HepG2 (cell line): ENCODE data around the gene UVSSA. TPM values are rescaled to one million over a fixed set of nuclear protein-coding genes. Genes with fewer than 3 reads are reported as not detected.
A peak's percentile ranks its signal among the peaks of the same experiment; 100 is the strongest.
"Not testable (repeated sequence)": the region's sequence is repeated elsewhere in the genome, so short reads cannot be mapped to it uniquely, and the experiment has no call there.

ENCODE experiments used
- ATAC-seq: fragments of 200-7000 bp; cut with Tn5 transposase; 3 replicates; pipeline ENCODE4 v1.9.1; 2020; ENCODE audit warnings: mild to moderate bottlenecking, moderate library complexity
- BruUV-seq: library from RNA; stranded (reverse); fragments of 400-500 nt; replicated peaks from 2 replicates; lab custom pipeline; 2021; lab: Mats Ljungman, UMichigan
- CTCF ChIA-PET: fragments of 300-600 bp; formaldehyde crosslinking; extraction: SDS; loops from one replicate; lab custom pipeline; 2021; ENCODE audit warnings: low total read pairs, inconsistent platforms, low intra/inter-chr PET ratio; lab: Yijun Ruan, JAX
- POLR2A ChIA-PET: fragments of 350-600 bp; sonication (Branson Sonifier 250); formaldehyde crosslinking; loops from one replicate; lab custom pipeline; 2020; ENCODE audit warnings: antibody characterized with exemption, inconsistent platforms; lab: Yijun Ruan, JAX
- DNase-seq: peaks from one replicate; pipeline ENCODE4 v3.0.0-alpha.2; 2015; ENCODE audit warnings: low spot score
- FAIRE-seq: peaks from 3 replicates; lab custom pipeline; 2011; peaks lifted over from hg19 to GRCh38; lab: Jason Lieb, UNC
- H2AFZ ChIP-seq: one replicate; pipeline ENCODE4 v1.6.1; 2011; ENCODE audit warnings: low read length, inconsistent platforms
- H3K27ac ChIP-seq: fragments of 300-600 bp; 3 replicates; pipeline ENCODE4 v1.8.0; 2011; ENCODE audit warnings: mixed run types, mild to moderate bottlenecking, mixed read lengths, low read length, inconsistent platforms; ENCODE audit not compliant: insufficient read depth; ENCODE audit errors: extremely low read length
- H3K27me3 ChIP-seq, 2 experiments: fragments of 200-600 bp in 1 of 2; 2 replicates in 1 of 2; 3 replicates in 1 of 2; pipeline versions ENCODE4 v1.6.0 to v1.8.0; 2011; ENCODE audit warnings: low read length in 2 of 2, mild to moderate bottlenecking in 2 of 2, moderate library complexity in 2 of 2, inconsistent platforms in 1 of 2; ENCODE audit not compliant: insufficient read depth in 2 of 2, control insufficient read depth in 1 of 2
- H3K36me3 ChIP-seq, 2 experiments: fragments of 200-600 bp in 1 of 2; replicated peaks in 1 of 2; 2 replicates in 1 of 2; 3 replicates in 1 of 2; pipeline versions ENCODE4 v1.5.1 to v1.8.0; 2011; ENCODE audit warnings: low read length in 2 of 2, inconsistent platforms in 1 of 2; ENCODE audit not compliant: insufficient read depth in 2 of 2, control insufficient read depth in 1 of 2
- H3K4me1 ChIP-seq: 2 replicates; pipeline ENCODE4 v1.5.1; 2012; ENCODE audit warnings: low read length, inconsistent platforms; ENCODE audit not compliant: insufficient read depth
- H3K4me2 ChIP-seq: 2 replicates; pipeline ENCODE4 v1.6.0; 2011; ENCODE audit warnings: low read depth, low read length, inconsistent platforms
- H3K4me3 ChIP-seq, 3 experiments: fragments of 200-600 bp in 1 of 3; sonication (generic), shearing (Covaris generic) in 1 of 3; replicated peaks in 1 of 3; 2 replicates each; pipeline ENCODE4 v1.5.1; 2011 to 2016; ENCODE audit warnings: low read length in 3 of 3, inconsistent platforms in 2 of 3, low read depth in 2 of 3, mild to moderate bottlenecking in 2 of 3, control low read depth in 1 of 3, mixed read lengths in 1 of 3; ENCODE audit not compliant: insufficient read depth in 1 of 3
- H3K79me2 ChIP-seq: one replicate; pipeline ENCODE4 v1.6.1; 2011; ENCODE audit warnings: low read length, inconsistent platforms; ENCODE audit not compliant: insufficient read depth
- H3K9ac ChIP-seq: 2 replicates; pipeline ENCODE4 v1.6.0; 2011; ENCODE audit warnings: mild to moderate bottlenecking, low read depth, low read length, inconsistent platforms; ENCODE audit not compliant: insufficient read depth
- H3K9me3 ChIP-seq: 2 replicates; pipeline ENCODE4 v1.5.1; 2012; ENCODE audit warnings: mild to moderate bottlenecking, low read length
- H4K20me1 ChIP-seq: 2 replicates; pipeline ENCODE4 v1.6.0; 2011; ENCODE audit warnings: inconsistent platforms, mild to moderate bottlenecking, low read length, moderate library complexity; ENCODE audit not compliant: insufficient read depth
- HNRNPL ChIP-seq: fragments of 200-400 bp; formaldehyde crosslinking; IDR thresholded peaks from 2 replicates; pipeline ENCODE4 v1.6.1; 2017; ENCODE audit warnings: mild to moderate bottlenecking, low read depth, low read length
- MNT ChIP-seq: fragments of 450-650 bp; IDR thresholded peaks from 2 replicates; pipeline ENCODE4 v1.6.1; 2016
- SNAPC4 ChIP-seq: sonication (generic); formaldehyde crosslinking; IDR thresholded peaks from 2 replicates; pipeline ENCODE4 v1.4.0; 2020; ENCODE audit warnings: mild to moderate bottlenecking, missing genetic modification reagents
- WGBS: methylation state at CpG from one replicate; pipeline ENCODE4 v1.1.6; 2017; ENCODE audit warnings: low lambda C conversion rate; 5-methylcytosine and 5-hydroxymethylcytosine counted together
- in situ Hi-C: cut with HindIII; loops from 2 replicates; pipeline ENCODE4 v1.10.0; 2017; ENCODE audit warnings: low pct_unique_long_range_greater_than_20kb; ENCODE audit not compliant: extremely low pct_ligation_motif_present
- intact Hi-C: fragments of 100-400 bp; cut with micrococcal nuclease; formaldehyde crosslinking; loops from one replicate; pipeline ENCODE4 v1.10.0; 2022; ENCODE audit not compliant: unreplicated experiment
- polyA plus RNA-seq, 8 experiments: library from polyadenylated mRNA; depleted of rRNA in 3 of 8; stranded (reverse) in 7 of 8; unstranded in 1 of 8; fragments of >200 nt; fragmentation: Illumina TruSeq in 4 of 8; extraction: Trizol in 4 of 8; gene quantifications; 2 replicates each; pipeline versions ENCODE4 v1.2.1 to v1.2.3, GENCODE V29; 2011 to 2016; ENCODE audit warnings: low read depth in 4 of 8, missing spikeins in 1 of 8, mixed read lengths in 1 of 8; ENCODE audit not compliant: insufficient read depth in 1 of 8
- total RNA-seq, 5 experiments: library from RNA; depleted of rRNA; stranded (reverse); fragments of >200 nt; fragmentation: Illumina TruSeq; extraction: Trizol; gene quantifications; 2 replicates each; pipeline ENCODE4 v1.2.3, GENCODE V29; 2016; ENCODE audit warnings: low read depth in 1 of 5
- TF ChIP-seq, protein P1 (sequence below): sonication (generic); formaldehyde crosslinking; IDR thresholded peaks from 2 replicates; pipeline ENCODE4 v1.8.1; 2023; ENCODE audit warnings: mild to moderate bottlenecking, missing genetic modification reagents

UVSSA gene
- total and polyA plus RNA-seq, 2 of the 13 experiments (the other 11 are each of a cell fraction or from before 2014, with no cell fraction given): 4.6 to 8.4 TPM

- TF ChIP-seq, protein P1, sequence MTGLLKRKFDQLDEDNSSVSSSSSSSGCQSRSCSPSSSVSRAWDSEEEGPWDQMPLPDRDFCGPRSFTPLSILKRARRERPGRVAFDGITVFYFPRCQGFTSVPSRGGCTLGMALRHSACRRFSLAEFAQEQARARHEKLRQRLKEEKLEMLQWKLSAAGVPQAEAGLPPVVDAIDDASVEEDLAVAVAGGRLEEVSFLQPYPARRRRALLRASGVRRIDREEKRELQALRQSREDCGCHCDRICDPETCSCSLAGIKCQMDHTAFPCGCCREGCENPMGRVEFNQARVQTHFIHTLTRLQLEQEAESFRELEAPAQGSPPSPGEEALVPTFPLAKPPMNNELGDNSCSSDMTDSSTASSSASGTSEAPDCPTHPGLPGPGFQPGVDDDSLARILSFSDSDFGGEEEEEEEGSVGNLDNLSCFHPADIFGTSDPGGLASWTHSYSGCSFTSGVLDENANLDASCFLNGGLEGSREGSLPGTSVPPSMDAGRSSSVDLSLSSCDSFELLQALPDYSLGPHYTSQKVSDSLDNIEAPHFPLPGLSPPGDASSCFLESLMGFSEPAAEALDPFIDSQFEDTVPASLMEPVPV (CRISPR knock-in tag): no peak
- no peak for TF ChIP-seq SNAPC4 (CRISPR knock-in tag)
These were observed 46.9 kb downstream of the UVSSA start (continued) for GRCh38 chr4:1393866-1394265.

DNA sequence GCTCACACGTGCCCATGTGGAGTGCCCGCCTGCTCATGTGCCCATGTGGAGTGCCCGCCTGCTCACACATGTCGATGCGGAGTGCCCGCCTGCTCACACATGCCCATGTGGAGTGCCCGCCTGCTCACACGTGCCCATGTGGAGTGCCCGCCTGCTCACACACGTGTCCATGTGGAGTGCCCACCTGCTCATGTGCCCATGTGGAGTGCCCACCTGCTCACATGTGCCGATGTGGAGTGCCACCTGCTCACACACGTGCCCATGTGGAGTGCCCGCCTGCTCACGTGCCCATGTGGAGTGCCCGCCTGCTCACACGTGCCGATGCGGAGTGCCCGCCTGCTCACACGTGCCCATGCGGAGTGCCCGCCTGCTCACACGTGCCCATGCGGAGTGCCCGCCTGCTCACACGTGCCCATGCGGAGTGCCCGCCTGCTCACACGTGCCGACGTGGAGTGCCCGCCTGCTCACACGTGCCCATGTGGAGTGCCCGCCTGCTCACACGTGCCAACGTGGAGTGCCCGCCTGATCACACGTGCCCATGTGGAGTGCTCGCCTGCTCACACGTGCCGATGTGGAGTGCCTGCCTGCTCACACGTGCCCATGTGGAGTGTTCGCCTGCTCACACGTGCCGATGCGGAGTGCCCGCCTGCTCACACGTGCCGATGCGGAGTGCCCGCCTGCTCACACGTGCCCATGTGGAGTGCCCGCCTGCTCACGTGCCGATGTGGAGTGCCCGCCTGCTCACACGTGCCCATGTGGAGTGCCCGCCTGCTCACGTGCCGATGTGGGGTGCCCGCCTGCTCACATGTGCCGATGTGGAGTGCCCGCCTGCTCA is 47.8 kb downstream of the UVSSA start:
- CTCF ChIA-PET, H3K27me3 ChIP-seq, FAIRE-seq, intact Hi-C loops, H4K20me1 ChIP-seq, H3K36me3 ChIP-seq: not testable (repeated sequence)
- peak; percentile 98 for TF ChIP-seq HNRNPL
- peak; percentile 29; the same call in 1 of the 2 replicates for TF ChIP-seq MNT
- TF ChIP-seq, all 625 proteins: peak for 2; not testable (repeated sequence) for 623
- H2AFZ ChIP-seq, H3K4me2 ChIP-seq, H3K4me3 ChIP-seq, in situ Hi-C loops, H3K9ac ChIP-seq, H3K9me3 ChIP-seq, ATAC-seq, H3K4me1 ChIP-seq, H3K79me2 ChIP-seq, BruUV-seq, DNase-seq, H3K27ac ChIP-seq, POLR2A ChIA-PET: not testable (repeated sequence)
- 98% methylated on average over 29 of the region's 63 CpGs for WGBS
